ENCODE results near the gene PIK3R1.

Gene PIK3R1

GRCh38 chr5:68334553-68334886 is 119.0 kb downstream of the PIK3R1 start:
- Histone ChIP-seq H3K4me1 (ENCODE audit: control insufficient read depth in 5 of 5, insufficient read depth in 5 of 5, low read length in 5 of 5) (peaks cover 0 to 3% (median 0%) of the 10 kb centered on the region in 5 donors), H3K27me3 (ENCODE audit: control insufficient read depth in 5 of 5, insufficient read depth in 4 of 5, low read length in 5 of 5) (no peaks in the 10 kb centered on the region), H3K4me3 (ENCODE audit: low read depth in 1 of 5, low read length in 5 of 5) (no peak overlapping the region), H3K9ac (ENCODE audit: low read length in 5 of 5) (no peak overlapping the region), H3K27ac (ENCODE audit: low read depth, low read length) (no peak overlapping the region), H3K9me3 (ENCODE audit: control insufficient read depth in 5 of 5, low read length in 5 of 5) (no peaks in the 10 kb centered on the region), H3K36me3 (ENCODE audit: control insufficient read depth in 5 of 5, insufficient read depth in 5 of 5, low read length in 5 of 5) (no peaks in the 10 kb centered on the region)

DNA sequence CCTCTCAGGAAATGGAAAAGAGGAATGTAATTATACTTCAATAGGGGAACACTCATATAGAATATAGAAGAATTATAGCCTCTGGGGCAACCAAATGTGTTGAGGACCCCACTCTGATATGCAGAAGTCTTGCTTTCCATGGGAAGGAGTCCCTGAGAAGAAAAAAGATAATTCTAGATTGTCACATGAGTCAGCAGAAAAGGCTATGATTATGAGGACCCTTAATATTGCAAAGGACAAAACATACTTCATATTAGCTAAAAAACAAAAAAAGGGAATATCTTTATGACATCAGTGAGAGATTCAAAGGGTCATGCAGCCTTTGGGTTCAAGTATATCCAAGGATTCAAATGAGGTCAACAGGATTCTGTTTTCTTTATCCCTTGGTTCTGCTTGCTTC is 119.5 kb downstream of the PIK3R1 start:
- H3K27me3 ChIP-seq (ENCODE audit: control insufficient read depth in 5 of 5, insufficient read depth in 4 of 5, low read length in 5 of 5): no peaks in the 10 kb centered on the region
- H3K4me1 ChIP-seq (ENCODE audit: control insufficient read depth in 5 of 5, insufficient read depth in 5 of 5, low read length in 5 of 5): no peaks in the 10 kb centered on the region
- H3K9me3 ChIP-seq (ENCODE audit: control insufficient read depth in 5 of 5, low read length in 5 of 5): no peaks in the 10 kb centered on the region
- H3K4me3 ChIP-seq (ENCODE audit: low read depth in 1 of 5, low read length in 5 of 5): no peak overlapping the region
- no peak overlapping the region for H3K27ac ChIP-seq (ENCODE audit: low read depth, low read length)
- H3K9ac ChIP-seq (ENCODE audit: low read length in 5 of 5): no peak overlapping the region
- no peaks in the 10 kb centered on the region for H3K36me3 ChIP-seq (ENCODE audit: control insufficient read depth in 5 of 5, insufficient read depth in 5 of 5, low read length in 5 of 5)

- no peaks in the 10 kb centered on the region for H3K9me3 ChIP-seq (ENCODE audit: control insufficient read depth in 5 of 5, low read length in 5 of 5)
- H3K4me1 ChIP-seq (ENCODE audit: control insufficient read depth in 5 of 5, insufficient read depth in 5 of 5, low read length in 5 of 5): no peaks in the 10 kb centered on the region
- H3K27ac ChIP-seq (ENCODE audit: low read depth, low read length): no peak overlapping the region
- no peak overlapping the region for H3K9ac ChIP-seq (ENCODE audit: low read length in 5 of 5)
- no peaks in the 10 kb centered on the region for H3K27me3 ChIP-seq (ENCODE audit: control insufficient read depth in 5 of 5, insufficient read depth in 4 of 5, low read length in 5 of 5)
- H3K36me3 ChIP-seq (ENCODE audit: control insufficient read depth in 5 of 5, insufficient read depth in 5 of 5, low read length in 5 of 5): no peaks in the 10 kb centered on the region
- H3K4me3 ChIP-seq (ENCODE audit: low read depth in 1 of 5, low read length in 5 of 5): no peak overlapping the region
Observed at GRCh38 chr5:68336200-68336599, 120.6 kb downstream of the PIK3R1 start.

DNA sequence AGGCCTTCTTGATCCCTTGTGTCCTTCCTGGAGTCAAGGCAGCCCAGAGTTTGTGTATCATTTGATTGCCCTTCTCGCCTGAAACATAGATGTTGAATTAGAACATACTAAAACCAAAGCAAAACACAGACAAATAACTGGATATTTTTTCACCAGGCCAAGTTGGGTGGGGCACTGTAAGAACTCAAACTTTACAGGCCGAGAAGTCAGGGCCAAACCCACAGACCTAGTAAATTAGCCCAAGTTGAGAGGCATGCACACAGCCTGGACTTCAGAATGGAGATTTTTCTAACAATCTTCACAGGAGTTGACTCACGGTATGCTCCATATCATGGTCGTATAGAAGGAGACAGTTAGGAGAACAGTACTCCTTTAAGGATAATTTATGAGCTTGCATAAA is 121.7 kb downstream of the PIK3R1 start:
- Histone ChIP-seq H3K27ac (ENCODE audit: low read depth, low read length) (no peak overlapping the region), H3K4me3 (ENCODE audit: low read depth in 1 of 5, low read length in 5 of 5) (no peak overlapping the region), H3K9me3 (ENCODE audit: control insufficient read depth in 5 of 5, low read length in 5 of 5) (no peaks in the 10 kb centered on the region), H3K27me3 (ENCODE audit: control insufficient read depth in 5 of 5, insufficient read depth in 4 of 5, low read length in 5 of 5) (no peaks in the 10 kb centered on the region), H3K4me1 (ENCODE audit: control insufficient read depth in 5 of 5, insufficient read depth in 5 of 5, low read length in 5 of 5) (no peaks in the 10 kb centered on the region), H3K9ac (ENCODE audit: low read length in 5 of 5) (no peak overlapping the region), H3K36me3 (ENCODE audit: control insufficient read depth in 5 of 5, insufficient read depth in 5 of 5, low read length in 5 of 5) (no peaks in the 10 kb centered on the region)

DNA sequence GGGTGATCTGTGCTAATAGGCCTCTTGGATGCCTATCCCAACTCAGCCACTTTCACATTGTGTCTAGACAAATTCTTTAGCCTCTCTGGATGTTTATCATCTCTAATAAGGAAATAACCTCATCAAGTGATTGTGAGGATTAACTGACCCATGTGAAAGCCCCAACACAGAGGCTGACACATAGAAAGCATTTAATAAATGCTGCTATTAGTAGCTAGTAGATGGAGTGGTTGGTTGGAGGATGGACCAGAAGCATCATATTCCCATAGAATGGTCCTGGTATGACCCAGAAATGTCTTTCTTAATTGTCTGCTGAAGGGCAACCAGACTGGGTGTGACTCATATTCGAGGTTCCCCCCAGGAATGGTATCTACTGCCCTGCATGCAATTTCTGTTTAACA is 124.4 kb downstream of the PIK3R1 start:
- H3K9me3 ChIP-seq (ENCODE audit: control insufficient read depth in 5 of 5, low read length in 5 of 5): no peaks in the 10 kb centered on the region
- no peaks in the 10 kb centered on the region for H3K36me3 ChIP-seq (ENCODE audit: control insufficient read depth in 5 of 5, insufficient read depth in 5 of 5, low read length in 5 of 5)
- H3K9ac ChIP-seq (ENCODE audit: low read length in 5 of 5): no peak overlapping the region
- H3K4me3 ChIP-seq (ENCODE audit: low read depth in 1 of 5, low read length in 5 of 5): no peak overlapping the region
- H3K27me3 ChIP-seq (ENCODE audit: control insufficient read depth in 5 of 5, insufficient read depth in 4 of 5, low read length in 5 of 5): no peaks in the 10 kb centered on the region
- no peak overlapping the region for H3K27ac ChIP-seq (ENCODE audit: low read depth, low read length)
- H3K4me1 ChIP-seq (ENCODE audit: control insufficient read depth in 5 of 5, insufficient read depth in 5 of 5, low read length in 5 of 5): no peaks in the 10 kb centered on the region

DNA sequence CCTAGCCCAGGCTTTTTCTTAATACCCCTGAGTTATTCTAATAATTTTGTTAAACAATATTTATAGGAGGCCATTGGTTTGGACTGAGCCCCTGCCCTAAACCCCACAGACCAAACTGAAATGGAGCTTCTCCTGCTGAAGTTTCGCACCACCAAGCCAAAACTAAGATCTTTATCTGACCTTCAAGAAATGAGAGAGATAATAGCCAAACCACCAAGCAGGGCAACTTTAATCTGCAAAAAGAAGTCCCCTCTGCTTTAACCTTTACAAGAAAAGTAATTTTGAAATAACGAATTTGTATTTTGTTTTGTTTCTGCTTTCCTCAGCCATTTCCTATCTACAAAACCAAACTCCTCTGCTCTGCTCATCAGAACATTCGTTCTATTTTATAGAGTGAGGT is 125.5 kb downstream of the PIK3R1 start:
- H3K36me3 ChIP-seq (ENCODE audit: control insufficient read depth in 5 of 5, insufficient read depth in 5 of 5, low read length in 5 of 5): no peaks in the 10 kb centered on the region
- H3K27ac ChIP-seq (ENCODE audit: low read depth, low read length): no peak overlapping the region
- H3K4me1 ChIP-seq (ENCODE audit: control insufficient read depth in 5 of 5, insufficient read depth in 5 of 5, low read length in 5 of 5): no peaks in the 10 kb centered on the region
- H3K4me3 ChIP-seq (ENCODE audit: low read depth in 1 of 5, low read length in 5 of 5): no peak overlapping the region
- no peaks in the 10 kb centered on the region for H3K9me3 ChIP-seq (ENCODE audit: control insufficient read depth in 5 of 5, low read length in 5 of 5)
- no peak overlapping the region for H3K9ac ChIP-seq (ENCODE audit: low read length in 5 of 5)
- H3K27me3 ChIP-seq (ENCODE audit: control insufficient read depth in 5 of 5, insufficient read depth in 4 of 5, low read length in 5 of 5): no peaks in the 10 kb centered on the region

DNA sequence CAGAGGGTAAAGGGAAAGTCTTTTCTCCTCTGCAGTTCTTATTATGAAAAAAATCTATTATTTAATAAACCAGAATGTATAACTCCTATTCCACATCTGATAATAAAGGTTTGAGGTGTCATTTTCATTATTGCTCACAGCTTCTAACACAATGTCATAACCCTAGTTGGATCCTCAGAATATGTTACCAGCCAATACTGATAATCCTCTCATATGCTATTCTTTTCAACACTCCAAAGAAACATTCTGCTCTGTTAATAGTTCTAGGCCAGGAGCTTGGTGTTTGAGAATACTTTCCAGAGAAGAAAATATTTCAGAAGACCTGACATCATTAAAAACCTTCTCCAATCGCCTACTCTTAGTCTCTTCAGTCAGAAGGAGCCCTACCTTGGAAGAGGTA is 127.1 kb downstream of the PIK3R1 start:
- no peaks in the 10 kb centered on the region for H3K4me1 ChIP-seq (ENCODE audit: control insufficient read depth in 5 of 5, insufficient read depth in 5 of 5, low read length in 5 of 5)
- no peaks in the 10 kb centered on the region for H3K9me3 ChIP-seq (ENCODE audit: control insufficient read depth in 5 of 5, low read length in 5 of 5)
- H3K4me3 ChIP-seq (ENCODE audit: low read depth in 1 of 5, low read length in 5 of 5): no peak overlapping the region
- H3K27ac ChIP-seq (ENCODE audit: low read depth, low read length): no peak overlapping the region
- H3K27me3 ChIP-seq (ENCODE audit: control insufficient read depth in 5 of 5, insufficient read depth in 4 of 5, low read length in 5 of 5): no peaks in the 10 kb centered on the region
- no peaks in the 10 kb centered on the region for H3K36me3 ChIP-seq (ENCODE audit: control insufficient read depth in 5 of 5, insufficient read depth in 5 of 5, low read length in 5 of 5)
- no peak overlapping the region for H3K9ac ChIP-seq (ENCODE audit: low read length in 5 of 5)

DNA sequence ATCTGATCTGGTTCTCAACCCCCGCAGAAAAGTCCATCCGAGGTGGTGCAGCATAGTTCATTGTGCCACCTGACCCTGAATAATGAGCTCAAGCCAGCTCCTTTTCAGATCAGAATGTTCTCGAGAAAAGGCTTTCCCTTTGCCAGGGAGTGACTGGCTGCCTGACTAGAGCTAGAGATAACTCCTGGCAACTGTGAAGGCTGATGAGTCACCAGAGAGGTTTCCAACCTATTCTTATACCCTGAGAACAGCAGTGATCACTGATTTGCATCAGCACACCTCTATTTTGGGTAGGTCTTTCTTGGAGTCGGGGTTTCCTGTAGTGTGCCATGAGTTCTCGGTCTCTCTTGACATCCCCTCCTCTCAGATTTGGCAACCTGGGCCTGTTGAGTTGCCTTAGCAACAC is 127.9 kb downstream of the PIK3R1 start:
- Histone ChIP-seq H3K27ac (ENCODE audit: low read depth, low read length) (no peak overlapping the region), H3K27me3 (ENCODE audit: control insufficient read depth in 5 of 5, insufficient read depth in 4 of 5, low read length in 5 of 5) (no peaks in the 10 kb centered on the region), H3K9ac (ENCODE audit: low read length in 5 of 5) (no peak overlapping the region), H3K4me3 (ENCODE audit: low read depth in 1 of 5, low read length in 5 of 5) (no peak overlapping the region), H3K4me1 (ENCODE audit: control insufficient read depth in 5 of 5, insufficient read depth in 5 of 5, low read length in 5 of 5) (no peaks in the 10 kb centered on the region), H3K9me3 (ENCODE audit: control insufficient read depth in 5 of 5, low read length in 5 of 5) (no peaks in the 10 kb centered on the region), H3K36me3 (ENCODE audit: control insufficient read depth in 5 of 5, insufficient read depth in 5 of 5, low read length in 5 of 5) (no peaks in the 10 kb centered on the region)

GRCh38 chr5:68344447-68345111 is 129.0 kb downstream of the PIK3R1 start:
- Histone ChIP-seq H3K36me3 (ENCODE audit: control insufficient read depth in 5 of 5, insufficient read depth in 5 of 5, low read length in 5 of 5) (no peaks in the 10 kb centered on the region), H3K9ac (ENCODE audit: low read length in 5 of 5) (no peak overlapping the region), H3K9me3 (ENCODE audit: control insufficient read depth in 5 of 5, low read length in 5 of 5) (no peaks in the 10 kb centered on the region), H3K27ac (ENCODE audit: low read depth, low read length) (no peak overlapping the region), H3K4me1 (ENCODE audit: control insufficient read depth in 5 of 5, insufficient read depth in 5 of 5, low read length in 5 of 5) (no peaks in the 10 kb centered on the region), H3K4me3 (ENCODE audit: low read depth in 1 of 5, low read length in 5 of 5) (no peak overlapping the region), H3K27me3 (ENCODE audit: control insufficient read depth in 5 of 5, insufficient read depth in 4 of 5, low read length in 5 of 5) (no peaks in the 10 kb centered on the region)

DNA sequence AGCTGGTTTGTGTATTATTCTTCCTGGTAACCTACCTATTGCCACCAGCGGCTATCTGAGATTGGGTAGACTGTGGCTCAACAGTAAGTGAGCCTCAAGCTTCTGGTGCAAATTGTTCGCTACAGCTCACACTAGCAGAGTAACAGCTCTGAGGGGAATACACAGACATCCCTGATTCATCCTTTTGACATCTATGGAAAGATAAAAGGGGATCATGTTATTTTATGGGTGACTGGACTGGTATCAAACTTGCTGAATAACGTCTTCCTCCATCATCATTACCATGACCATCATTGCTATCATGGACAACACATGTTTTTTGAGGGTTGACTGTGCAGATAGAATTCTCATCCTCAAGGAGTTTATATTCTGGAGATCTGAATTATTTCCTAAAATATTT is 129.6 kb downstream of the PIK3R1 start:
- H3K27ac ChIP-seq (ENCODE audit: low read depth, low read length): no peak overlapping the region
- no peaks in the 10 kb centered on the region for H3K4me1 ChIP-seq (ENCODE audit: control insufficient read depth in 5 of 5, insufficient read depth in 5 of 5, low read length in 5 of 5)
- no peaks in the 10 kb centered on the region for H3K9me3 ChIP-seq (ENCODE audit: control insufficient read depth in 5 of 5, low read length in 5 of 5)
- H3K4me3 ChIP-seq (ENCODE audit: low read depth in 1 of 5, low read length in 5 of 5): no peak overlapping the region
- H3K9ac ChIP-seq (ENCODE audit: low read length in 5 of 5): no peak overlapping the region
- H3K36me3 ChIP-seq (ENCODE audit: control insufficient read depth in 5 of 5, insufficient read depth in 5 of 5, low read length in 5 of 5): no peaks in the 10 kb centered on the region
- H3K27me3 ChIP-seq (ENCODE audit: control insufficient read depth in 5 of 5, insufficient read depth in 4 of 5, low read length in 5 of 5): no peaks in the 10 kb centered on the region

- H3K27ac ChIP-seq (ENCODE audit: low read depth, low read length): no peak overlapping the region
- H3K9ac ChIP-seq (ENCODE audit: low read length in 5 of 5): no peak overlapping the region
- no peak overlapping the region for H3K4me3 ChIP-seq (ENCODE audit: low read depth in 1 of 5, low read length in 5 of 5)
- H3K27me3 ChIP-seq (ENCODE audit: control insufficient read depth in 5 of 5, insufficient read depth in 4 of 5, low read length in 5 of 5): no peaks in the 10 kb centered on the region
- no peaks in the 10 kb centered on the region for H3K9me3 ChIP-seq (ENCODE audit: control insufficient read depth in 5 of 5, low read length in 5 of 5)
- no peaks in the 10 kb centered on the region for H3K4me1 ChIP-seq (ENCODE audit: control insufficient read depth in 5 of 5, insufficient read depth in 5 of 5, low read length in 5 of 5)
- no peaks in the 10 kb centered on the region for H3K36me3 ChIP-seq (ENCODE audit: control insufficient read depth in 5 of 5, insufficient read depth in 5 of 5, low read length in 5 of 5)
Observed at GRCh38 chr5:68345582-68345981, 130.0 kb downstream of the PIK3R1 start.
